Chondrocyte (in vitro differentiated cells): ENCODE measurements around the gene S100G. TPM values are rescaled to one million over a fixed set of nuclear protein-coding genes. Genes with fewer than 3 reads are reported as not detected.
"Not testable (repeated sequence)": the region's sequence is repeated elsewhere in the genome, so short reads cannot be mapped to it uniquely, and the experiment has no call there.

Source experiments
- DNase-seq: peaks from one replicate; pipeline ENCODE4 v3.0.0; 2021; ENCODE audit warnings: mixed read lengths, low spot score
- H3K27ac Mint-ChIP-seq: one replicate; pipeline ENCODE4 v1.8.0; 2021; ENCODE audit warnings: mild to moderate bottlenecking, moderate library complexity, mixed read lengths; ENCODE audit not compliant: unreplicated experiment
- H3K27me3 Mint-ChIP-seq: 2 replicates; pipeline ENCODE4 v1.8.0; 2021; ENCODE audit warnings: low read depth, mixed read lengths
- H3K36me3 Mint-ChIP-seq: 2 replicates; pipeline ENCODE4 v1.8.0; 2021; ENCODE audit warnings: low read depth, mixed read lengths
- H3K4me1 Mint-ChIP-seq: 2 replicates; pipeline ENCODE4 v1.8.0; 2021; ENCODE audit warnings: low read depth, mild to moderate bottlenecking, mixed read lengths
- H3K4me3 Mint-ChIP-seq: one replicate; pipeline ENCODE4 v1.8.0; 2021; ENCODE audit warnings: mild to moderate bottlenecking, moderate library complexity, mixed read lengths; ENCODE audit not compliant: unreplicated experiment
- H3K9me3 Mint-ChIP-seq: 2 replicates; pipeline ENCODE4 v1.8.0; 2021; ENCODE audit warnings: low read depth, mixed read lengths
- CTCF ChIP-seq: fragments of 200-600 bp; sonication (generic); IDR thresholded peaks from 2 replicates; pipeline ENCODE4 v1.5.0; 2021; ENCODE audit warnings: antibody characterized with exemption, mild to moderate bottlenecking, moderate library complexity
- long read RNA-seq: library from polyadenylated mRNA; stranded (forward); transcript quantifications from one replicate; pipeline ENCODE4 v2.0.0, GENCODE V29; 2021
- total RNA-seq: library from RNA; stranded (reverse); gene quantifications from 3 replicates; pipeline ENCODE4 v1.2.1, GENCODE V29; 2021

Gene S100G
- total RNA-seq, result not detected in 3 replicates
- long read RNA-seq, result 0 reads

- no peak for TF ChIP-seq CTCF
- Mint-ChIP-seq H3K4me1 (peaks cover 28% of the 10 kb centered on the region), H3K4me3 (no peak within 1 kb of the TSS), H3K36me3 (peaks cover 11% of the 10 kb centered on the region), H3K27ac (no peak within 1 kb of the TSS), H3K9me3 (no peaks in the 10 kb centered on the region), H3K27me3 (no peaks in the 10 kb centered on the region)
- no peak for DNase-seq
Measured at GRCh38 chrX:16649858-16650257, at the start of gene S100G. Gene S100G (plus strand): TSS chrX:16650158. CDS start chrX:16651007, 849 bp downstream.

- H3K36me3 Mint-ChIP-seq, result peaks cover 8% of the 10 kb centered on the region
- DNase-seq, result no peak
- no peaks in the 10 kb centered on the region for H3K9me3 Mint-ChIP-seq
- peaks cover 18% of the 10 kb centered on the region for H3K4me1 Mint-ChIP-seq
- no peaks in the 10 kb centered on the region for H3K27me3 Mint-ChIP-seq
- H3K27ac Mint-ChIP-seq, result no peak overlapping the region
- TF ChIP-seq CTCF, result no peak
- H3K4me3 Mint-ChIP-seq, result no peak overlapping the region
Measured at GRCh38 chrX:16601885-16602284, 48.1 kb upstream of the S100G start.

- peaks cover 12% of the 10 kb centered on the region for H3K36me3 Mint-ChIP-seq
- peaks cover 18% of the 10 kb centered on the region for H3K4me1 Mint-ChIP-seq
- H3K27me3 Mint-ChIP-seq, H3K9me3 Mint-ChIP-seq, H3K27ac Mint-ChIP-seq, DNase-seq, H3K4me3 Mint-ChIP-seq: not testable (repeated sequence)
Measured at GRCh38 chrX:16603235-16603634, 46.7 kb upstream of the S100G start.

- Mint-ChIP-seq H3K4me3 (no peak overlapping the region), H3K36me3 (peaks cover 12% of the 10 kb centered on the region), H3K27ac (peak overlapping the region; percentile 37)
Measured at GRCh38 chrX:16603822-16604221, 46.1 kb upstream of the S100G start.

GRCh38 chrX:16604337-16604736 lies 45.6 kb upstream of the S100G start:
- peak overlapping the region; percentile 72 for H3K27ac Mint-ChIP-seq
- no peaks in the 10 kb centered on the region for H3K27me3 Mint-ChIP-seq
- peaks cover 18% of the 10 kb centered on the region for H3K4me1 Mint-ChIP-seq
- H3K9me3 Mint-ChIP-seq, result no peaks in the 10 kb centered on the region
- peaks cover 10% of the 10 kb centered on the region for H3K36me3 Mint-ChIP-seq
- no peak overlapping the region for H3K4me3 Mint-ChIP-seq
- no peak for TF ChIP-seq CTCF
- DNase-seq, result no peak

More at GRCh38 chrX:16603822-16604221, 46.1 kb upstream of the S100G start:
- no peaks in the 10 kb centered on the region for H3K27me3 Mint-ChIP-seq
- TF ChIP-seq CTCF, result no peak
- H3K4me1 Mint-ChIP-seq, result peaks cover 18% of the 10 kb centered on the region
- H3K9me3 Mint-ChIP-seq, result no peaks in the 10 kb centered on the region
- DNase-seq, result no peak

- peaks cover 9% of the 10 kb centered on the region for H3K36me3 Mint-ChIP-seq
- no peaks in the 10 kb centered on the region for H3K27me3 Mint-ChIP-seq
- no peak overlapping the region for H3K4me3 Mint-ChIP-seq
- H3K4me1 Mint-ChIP-seq, result peaks cover 34% of the 10 kb centered on the region
- TF ChIP-seq CTCF, result no peak
- DNase-seq, result no peak
- H3K9me3 Mint-ChIP-seq, result peaks cover 3% of the 10 kb centered on the region
- no peak overlapping the region for H3K27ac Mint-ChIP-seq
Measured at GRCh38 chrX:16606142-16606720, 43.7 kb upstream of the S100G start.
